NB4 (cell line): Measurements from ENCODE around the gene SYNM.

Experiments used
- POLR2A ChIP-seq: IDR thresholded peaks from 2 replicates; pipeline ENCODE4 v1.6.1; 2011; ENCODE audit warnings: mild to moderate bottlenecking; ENCODE audit not compliant: insufficient read length; ENCODE audit errors: extremely low read depth
- TF ChIP-seq, protein P1 (sequence below): IDR thresholded peaks from 2 replicates; pipeline ENCODE4 v1.6.1; 2011; ENCODE audit warnings: low read depth, low read length
- TF ChIP-seq, protein P2 (sequence below): IDR thresholded peaks from one replicate; pipeline ENCODE4 v1.5.1; 2012; ENCODE audit warnings: low read depth, low read length

DNA sequence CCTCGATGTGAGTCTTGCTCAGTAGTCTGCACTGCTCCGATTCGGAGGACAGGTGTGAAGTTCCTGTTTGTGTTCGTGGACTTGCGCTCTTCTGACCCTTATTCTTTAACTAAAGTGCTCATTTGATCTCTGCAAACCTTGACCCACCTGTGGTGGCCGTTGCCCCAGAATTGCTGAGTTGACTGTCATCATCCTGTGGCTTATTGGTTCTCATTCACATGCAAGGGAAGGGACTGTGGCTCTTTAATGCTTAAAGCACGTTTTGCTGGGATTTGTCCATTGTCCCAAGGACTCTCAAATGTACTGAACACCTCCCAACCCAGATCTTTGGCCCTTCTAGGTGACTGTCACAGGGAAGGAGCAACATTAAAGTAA lies 13.4 kb downstream of the SYNM start:
- TF ChIP-seq, protein P1, sequence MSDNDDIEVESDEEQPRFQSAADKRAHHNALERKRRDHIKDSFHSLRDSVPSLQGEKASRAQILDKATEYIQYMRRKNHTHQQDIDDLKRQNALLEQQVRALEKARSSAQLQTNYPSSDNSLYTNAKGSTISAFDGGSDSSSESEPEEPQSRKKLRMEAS: no peak
- TF ChIP-seq, protein P2, sequence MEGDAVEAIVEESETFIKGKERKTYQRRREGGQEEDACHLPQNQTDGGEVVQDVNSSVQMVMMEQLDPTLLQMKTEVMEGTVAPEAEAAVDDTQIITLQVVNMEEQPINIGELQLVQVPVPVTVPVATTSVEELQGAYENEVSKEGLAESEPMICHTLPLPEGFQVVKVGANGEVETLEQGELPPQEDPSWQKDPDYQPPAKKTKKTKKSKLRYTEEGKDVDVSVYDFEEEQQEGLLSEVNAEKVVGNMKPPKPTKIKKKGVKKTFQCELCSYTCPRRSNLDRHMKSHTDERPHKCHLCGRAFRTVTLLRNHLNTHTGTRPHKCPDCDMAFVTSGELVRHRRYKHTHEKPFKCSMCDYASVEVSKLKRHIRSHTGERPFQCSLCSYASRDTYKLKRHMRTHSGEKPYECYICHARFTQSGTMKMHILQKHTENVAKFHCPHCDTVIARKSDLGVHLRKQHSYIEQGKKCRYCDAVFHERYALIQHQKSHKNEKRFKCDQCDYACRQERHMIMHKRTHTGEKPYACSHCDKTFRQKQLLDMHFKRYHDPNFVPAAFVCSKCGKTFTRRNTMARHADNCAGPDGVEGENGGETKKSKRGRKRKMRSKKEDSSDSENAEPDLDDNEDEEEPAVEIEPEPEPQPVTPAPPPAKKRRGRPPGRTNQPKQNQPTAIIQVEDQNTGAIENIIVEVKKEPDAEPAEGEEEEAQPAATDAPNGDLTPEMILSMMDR: no peak
- no peak for TF ChIP-seq POLR2A
